ENCODE measurements around the gene LRRN4CL. TPM values are rescaled to one million over a fixed set of nuclear protein-coding genes. Genes with fewer than 3 reads are reported as not detected.

LRRN4CL gene
- total and polyA plus RNA-seq, 9 of the 15 experiments (the other 6 are each of a cell fraction or from before 2014, with no cell fraction given): 0.03 to 0.11 (median 0.05) TPM; not detected in 4

- TF ChIP-seq TSHZ1 (CRISPR knock-in tag; IDR thresholded peaks at IDR 0.05) (no peak), TFAP4 (CRISPR knock-in tag; IDR thresholded peaks at IDR 0.05; ENCODE audit: borderline replicate concordance) (peak; percentile 98), THRA (IDR thresholded peaks at IDR 0.05) (no peak), PTTG1 (tag; IDR thresholded peaks at IDR 0.05; ENCODE audit: low read depth) (no peak), ZNF324 (CRISPR knock-in tag; IDR thresholded peaks at IDR 0.05) (no peak), NKRF (IDR thresholded peaks at IDR 0.05; ENCODE audit: borderline replicate concordance) (peak; percentile 85), ZNF668 (CRISPR knock-in tag; IDR thresholded peaks at IDR 0.05) (no peak), TCF7L2 (IDR thresholded peaks at IDR 0.05; ENCODE audit: low read depth, low read length) (no peak), ZNF785 (CRISPR knock-in tag; IDR thresholded peaks at IDR 0.05) (no peak), ZBTB33 (CRISPR knock-in tag; IDR thresholded peaks at IDR 0.05) (no peak; the same call in 1 of the 2 replicates), CHD4 (IDR thresholded peaks at IDR 0.05; ENCODE audit: insufficient read depth, insufficient replicate concordance, low read depth, low read length, poor library complexity, severe bottlenecking) (no peak), FOXP1 (CRISPR knock-in tag; IDR thresholded peaks at IDR 0.05) (no peak), ZNF133 (CRISPR knock-in tag; IDR thresholded peaks at IDR 0.05) (no peak), BRD9 (IDR thresholded peaks at IDR 0.05; ENCODE audit: low read depth, partially characterized antibody) (no peak), GATAD2B (IDR thresholded peaks at IDR 0.05; ENCODE audit: borderline replicate concordance) (no peak), ZNF780A (CRISPR knock-in tag; IDR thresholded peaks at IDR 0.05) (0 out of 2 replicates have a peak, but pooled peaks have one; percentile 23)
Measured at GRCh38 chr11:62705880-62706849, 16.8 kb upstream of the LRRN4CL start (continued).

Data from K562 (cell line).